Measurements from ENCODE around the gene SLC25A21.

Gene SLC25A21

GRCh38 chr14:36916668-36917067, 255.7 kb downstream of the SLC25A21 start:
- Histone ChIP-seq H3K4me3 (ENCODE audit: low read length) (no peak overlapping the region), H3K9ac (ENCODE audit: low read length) (no peak overlapping the region), H3K4me1 (ENCODE audit: low read length) (no peaks in the 10 kb centered on the region), H3F3A (ENCODE audit: insufficient read depth, low read length) (no peaks in the 10 kb centered on the region), H3K9me2 (replicated peaks; ENCODE audit: insufficient read depth, low read length) (no peaks in the 10 kb centered on the region), H3K79me2 (ENCODE audit: low read length) (no peaks in the 10 kb centered on the region), H3K27ac (ENCODE audit: low read length) (no peak overlapping the region), H4K20me1 (ENCODE audit: insufficient read depth, low read length) (no peaks in the 10 kb centered on the region), H3K4me2 (ENCODE audit: low read depth, low read length) (no peak overlapping the region), H3K36me3 (replicated peaks; ENCODE audit: insufficient read depth, low read length) (no peaks in the 10 kb centered on the region), H2AFZ (ENCODE audit: low read length) (no peak overlapping the region), H3K9me3 (replicated peaks; ENCODE audit: insufficient read depth, low read length) (no peaks in the 10 kb centered on the region), H3K27me3 (replicated peaks; ENCODE audit: insufficient read depth, low read length) (no peaks in the 10 kb centered on the region)
- no peak for DNase-seq
- TF ChIP-seq, protein P1, sequence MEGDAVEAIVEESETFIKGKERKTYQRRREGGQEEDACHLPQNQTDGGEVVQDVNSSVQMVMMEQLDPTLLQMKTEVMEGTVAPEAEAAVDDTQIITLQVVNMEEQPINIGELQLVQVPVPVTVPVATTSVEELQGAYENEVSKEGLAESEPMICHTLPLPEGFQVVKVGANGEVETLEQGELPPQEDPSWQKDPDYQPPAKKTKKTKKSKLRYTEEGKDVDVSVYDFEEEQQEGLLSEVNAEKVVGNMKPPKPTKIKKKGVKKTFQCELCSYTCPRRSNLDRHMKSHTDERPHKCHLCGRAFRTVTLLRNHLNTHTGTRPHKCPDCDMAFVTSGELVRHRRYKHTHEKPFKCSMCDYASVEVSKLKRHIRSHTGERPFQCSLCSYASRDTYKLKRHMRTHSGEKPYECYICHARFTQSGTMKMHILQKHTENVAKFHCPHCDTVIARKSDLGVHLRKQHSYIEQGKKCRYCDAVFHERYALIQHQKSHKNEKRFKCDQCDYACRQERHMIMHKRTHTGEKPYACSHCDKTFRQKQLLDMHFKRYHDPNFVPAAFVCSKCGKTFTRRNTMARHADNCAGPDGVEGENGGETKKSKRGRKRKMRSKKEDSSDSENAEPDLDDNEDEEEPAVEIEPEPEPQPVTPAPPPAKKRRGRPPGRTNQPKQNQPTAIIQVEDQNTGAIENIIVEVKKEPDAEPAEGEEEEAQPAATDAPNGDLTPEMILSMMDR (IDR thresholded peaks at IDR 0.05; ENCODE audit: low read length) = no peak
- no peak for TF ChIP-seq EZH2 (optimal IDR thresholded peaks at IDR 0.05; ENCODE audit: low read depth, low read length)
- no peak for TF ChIP-seq EZH2phosphoT487 (IDR thresholded peaks at IDR 0.05; ENCODE audit: low read length)

- no peaks in the 10 kb centered on the region for H3K36me3 ChIP-seq (replicated peaks; ENCODE audit: insufficient read depth, low read length)
- no peaks in the 10 kb centered on the region for H3K4me1 ChIP-seq (ENCODE audit: low read length)
- H4K20me1 ChIP-seq (ENCODE audit: insufficient read depth, low read length) = no peaks in the 10 kb centered on the region
- H3K27me3 ChIP-seq (replicated peaks; ENCODE audit: insufficient read depth, low read length) = no peaks in the 10 kb centered on the region
- TF ChIP-seq EZH2 (optimal IDR thresholded peaks at IDR 0.05; ENCODE audit: low read depth, low read length) (no peak), EZH2phosphoT487 (IDR thresholded peaks at IDR 0.05; ENCODE audit: low read length) (no peak)
- TF ChIP-seq, protein P1 (IDR thresholded peaks at IDR 0.05; ENCODE audit: low read length) = no peak
- no peaks in the 10 kb centered on the region for H3F3A ChIP-seq (ENCODE audit: insufficient read depth, low read length)
- H2AFZ ChIP-seq (ENCODE audit: low read length) = no peak overlapping the region
- no peak for DNase-seq
- H3K9me2 ChIP-seq (replicated peaks; ENCODE audit: insufficient read depth, low read length) = no peaks in the 10 kb centered on the region
- no peak overlapping the region for H3K4me3 ChIP-seq (ENCODE audit: low read length)
- no peak overlapping the region for H3K4me2 ChIP-seq (ENCODE audit: low read depth, low read length)
- no peak overlapping the region for H3K27ac ChIP-seq (ENCODE audit: low read length)
- H3K9me3 ChIP-seq (replicated peaks; ENCODE audit: insufficient read depth, low read length) = no peaks in the 10 kb centered on the region
- no peaks in the 10 kb centered on the region for H3K79me2 ChIP-seq (ENCODE audit: low read length)
- no peak overlapping the region for H3K9ac ChIP-seq (ENCODE audit: low read length)
Observed at GRCh38 chr14:36915081-36915480, 257.3 kb downstream of the SLC25A21 start.

GRCh38 chr14:36910578-36910977, 261.8 kb downstream of the SLC25A21 start:
- Histone ChIP-seq H3K27me3 (replicated peaks; ENCODE audit: insufficient read depth, low read length) (no peaks in the 10 kb centered on the region), H4K20me1 (ENCODE audit: insufficient read depth, low read length) (no peaks in the 10 kb centered on the region), H3K4me3 (ENCODE audit: low read length) (no peak overlapping the region), H3K27ac (ENCODE audit: low read length) (no peak overlapping the region), H2AFZ (ENCODE audit: low read length) (no peak overlapping the region), H3K4me2 (ENCODE audit: low read depth, low read length) (no peak overlapping the region), H3K9me3 (replicated peaks; ENCODE audit: insufficient read depth, low read length) (no peaks in the 10 kb centered on the region), H3K9me2 (replicated peaks; ENCODE audit: insufficient read depth, low read length) (no peaks in the 10 kb centered on the region), H3K4me1 (ENCODE audit: low read length) (no peaks in the 10 kb centered on the region), H3K36me3 (replicated peaks; ENCODE audit: insufficient read depth, low read length) (no peaks in the 10 kb centered on the region), H3K79me2 (ENCODE audit: low read length) (no peaks in the 10 kb centered on the region), H3F3A (ENCODE audit: insufficient read depth, low read length) (no peaks in the 10 kb centered on the region), H3K9ac (ENCODE audit: low read length) (no peak overlapping the region)
- no peak for DNase-seq
- TF ChIP-seq, protein P1 (IDR thresholded peaks at IDR 0.05; ENCODE audit: low read length) = no peak
- TF ChIP-seq EZH2phosphoT487 (IDR thresholded peaks at IDR 0.05; ENCODE audit: low read length) = no peak
- TF ChIP-seq EZH2 (optimal IDR thresholded peaks at IDR 0.05; ENCODE audit: low read depth, low read length) = no peak

Data from MM.1S (cell line).